ENCODE results near the gene PEX5L.
"Not testable (repeated sequence)": the region's sequence is repeated elsewhere in the genome, so short reads cannot be mapped to it uniquely, and the experiment has no call there.

GRCh38 chr3:180055656-180056055 is 18.9 kb upstream of the PEX5L start:
- not testable (repeated sequence) for TF ChIP-seq CTCF (IDR thresholded peaks at IDR 0.05); ZFX (IDR thresholded peaks at IDR 0.05; ENCODE audit: borderline replicate concordance)

All from 22Rv1 (cell line).